Naive B cell (primary cell): Measurements from ENCODE around the gene BIRC7. TPM values are rescaled to one million over a fixed set of nuclear protein-coding genes. Genes with fewer than 3 reads are reported as not detected.

Experiments used
- ATAC-seq, 2 donors: fragments of 150-1000 bp; cut with Tn5 transposase; 2 replicates each; pipeline ENCODE4 v1.10.0; 2021; ENCODE audit warnings: low read depth in 2 of 2, mild to moderate bottlenecking in 2 of 2, moderate library complexity in 2 of 2
- DNase-seq: peaks from one replicate; pipeline ENCODE4 v3.0.0; 2022
- H3K27ac Mint-ChIP-seq, 6 donors: one replicate each; pipeline ENCODE4 v1.8.0; 2020 to 2022; ENCODE audit warnings: mild to moderate bottlenecking in 6 of 6, mixed read lengths in 6 of 6, moderate library complexity in 5 of 6, inconsistent platforms in 2 of 6
- H3K27me3 Mint-ChIP-seq, 3 donors: one replicate each; pipeline ENCODE4 v1.8.0; 2021 to 2022; ENCODE audit warnings: mixed read lengths in 3 of 3, mild to moderate bottlenecking in 1 of 3
- H3K36me3 Mint-ChIP-seq, 2 donors: one replicate each; pipeline ENCODE4 v1.8.0; 2020 to 2022; ENCODE audit warnings: mixed read lengths in 2 of 2, inconsistent platforms in 1 of 2, mild to moderate bottlenecking in 1 of 2
- H3K4me1 Mint-ChIP-seq, 3 donors: one replicate each; pipeline ENCODE4 v1.8.0; 2020 to 2022; ENCODE audit warnings: mixed read lengths in 3 of 3, inconsistent platforms in 1 of 3, mild to moderate bottlenecking in 1 of 3, moderate library complexity in 1 of 3
- H3K4me3 Mint-ChIP-seq, 8 donors: one replicate each; pipeline ENCODE4 v1.8.0; 2020 to 2022; ENCODE audit warnings: mild to moderate bottlenecking in 8 of 8, mixed read lengths in 8 of 8, moderate library complexity in 8 of 8, inconsistent platforms in 2 of 8
- H3K9me3 Mint-ChIP-seq, 7 donors: one replicate each; pipeline ENCODE4 v1.8.0; 2020 to 2022; ENCODE audit warnings: mixed read lengths in 7 of 7, mild to moderate bottlenecking in 5 of 7, inconsistent platforms in 2 of 7, moderate library complexity in 1 of 7
- polyA plus RNA-seq, 6 donors: library from polyadenylated mRNA; unstranded; fragments of 300-500 nt; fragmentation: Illumina TruSeq; gene quantifications; one replicate each; pipeline ENCODE4 v1.2.3, GENCODE V29; 2021; ENCODE audit warnings: low read depth in 6 of 6

BIRC7 gene
- polyA plus RNA-seq, 6 donors from 2014 or later = not detected

GRCh38 chr20:63194797-63195173, 40.9 kb upstream of the BIRC7 start:
- Mint-ChIP-seq H3K9me3 (no peaks in the 10 kb centered on the region), H3K36me3 (peaks cover 0 to 3% of the 10 kb centered on the region in 2 donors), H3K27ac (peak overlapping the region in 1 of 6 donors; percentile 13), H3K4me1 (peaks cover 3 to 7% (median 6%) of the 10 kb centered on the region in 3 donors), H3K27me3 (no peaks in the 10 kb centered on the region), H3K4me3 (no peak overlapping the region)
- no peak for DNase-seq
- ATAC-seq = no peak

- Mint-ChIP-seq H3K4me3 (no peak overlapping the region), H3K27ac (no peak overlapping the region), H3K27me3 (no peaks in the 10 kb centered on the region), H3K4me1 (peaks cover 3 to 7% (median 6%) of the 10 kb centered on the region in 3 donors), H3K36me3 (peaks cover 0 to 3% of the 10 kb centered on the region in 2 donors), H3K9me3 (no peaks in the 10 kb centered on the region)
- DNase-seq (no peak), ATAC-seq (no peak)
These were observed 38.8 kb upstream of the BIRC7 start for GRCh38 chr20:63196768-63197470.

DNA sequence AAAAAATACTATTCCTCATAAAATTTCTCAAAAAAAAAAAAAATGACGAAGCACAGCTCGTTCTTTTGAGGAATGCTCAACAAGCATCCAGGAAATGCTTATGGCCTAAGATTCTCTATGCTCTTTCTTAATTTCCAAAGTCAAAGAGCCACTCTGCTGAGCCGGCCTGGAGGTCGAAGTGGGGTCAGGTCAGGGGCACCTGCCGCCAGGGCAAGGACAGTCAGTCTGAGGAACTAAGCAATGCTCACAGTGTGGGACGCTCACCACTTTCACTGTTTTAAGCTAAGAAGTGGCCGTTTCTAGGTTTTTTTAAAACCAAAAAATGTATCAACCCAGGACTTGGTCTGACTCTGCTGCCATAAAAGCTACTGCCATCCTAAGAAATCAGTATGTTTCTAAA, 37.1 kb upstream of the BIRC7 start:
- ATAC-seq (no peak), DNase-seq (no peak)
- H3K27me3 Mint-ChIP-seq = no peaks in the 10 kb centered on the region
- H3K4me3 Mint-ChIP-seq = no peak overlapping the region
- peaks cover 3 to 10% (median 6%) of the 10 kb centered on the region in 3 donors for H3K4me1 Mint-ChIP-seq
- no peaks in the 10 kb centered on the region for H3K9me3 Mint-ChIP-seq
- peak overlapping the region in 2 of 6 donors; percentile 36 to 61 for H3K27ac Mint-ChIP-seq
- H3K36me3 Mint-ChIP-seq = peaks cover 0 to 3% of the 10 kb centered on the region in 2 donors

- Mint-ChIP-seq H3K4me1 (peaks cover 8 to 23% (median 20%) of the 10 kb centered on the region in 3 donors), H3K27me3 (no peaks in the 10 kb centered on the region), H3K9me3 (no peaks in the 10 kb centered on the region), H3K36me3 (peaks cover 5 to 6% of the 10 kb centered on the region in 2 donors), H3K27ac (no peak overlapping the region), H3K4me3 (no peak overlapping the region)
- ATAC-seq (no peak), DNase-seq (no peak)
These were observed 33.7 kb upstream of the BIRC7 start for GRCh38 chr20:63202021-63202420.

GRCh38 chr20:63202811-63203526, 32.7 kb upstream of the BIRC7 start:
- Mint-ChIP-seq H3K36me3 (peaks cover 5 to 6% of the 10 kb centered on the region in 2 donors), H3K4me1 (peaks cover 8 to 25% (median 18%) of the 10 kb centered on the region in 3 donors), H3K4me3 (no peak overlapping the region), H3K9me3 (no peaks in the 10 kb centered on the region), H3K27me3 (no peaks in the 10 kb centered on the region), H3K27ac (peak overlapping the region in 1 of 6 donors; percentile 56)
- ATAC-seq (no peak), DNase-seq (no peak)

- ATAC-seq (no peak), DNase-seq (no peak)
- Mint-ChIP-seq H3K9me3 (no peaks in the 10 kb centered on the region), H3K36me3 (peaks cover 5 to 6% of the 10 kb centered on the region in 2 donors), H3K4me3 (no peak overlapping the region), H3K4me1 (peaks cover 8 to 20% (median 20%) of the 10 kb centered on the region in 3 donors), H3K27me3 (no peaks in the 10 kb centered on the region), H3K27ac (peak overlapping the region in 1 of 6 donors; percentile 85)
These were observed 31.3 kb upstream of the BIRC7 start for GRCh38 chr20:63204362-63204761.

- H3K36me3 Mint-ChIP-seq = peaks cover 5 to 6% of the 10 kb centered on the region in 2 donors
- H3K4me3 Mint-ChIP-seq = no peak overlapping the region
- no peaks in the 10 kb centered on the region for H3K9me3 Mint-ChIP-seq
- H3K27ac Mint-ChIP-seq = no peak overlapping the region
- DNase-seq = no peak
- H3K27me3 Mint-ChIP-seq = no peaks in the 10 kb centered on the region
- ATAC-seq = no peak
- peaks cover 12 to 35% (median 24%) of the 10 kb centered on the region in 3 donors for H3K4me1 Mint-ChIP-seq
These were observed 29.8 kb upstream of the BIRC7 start for GRCh38 chr20:63205896-63206295.

DNA sequence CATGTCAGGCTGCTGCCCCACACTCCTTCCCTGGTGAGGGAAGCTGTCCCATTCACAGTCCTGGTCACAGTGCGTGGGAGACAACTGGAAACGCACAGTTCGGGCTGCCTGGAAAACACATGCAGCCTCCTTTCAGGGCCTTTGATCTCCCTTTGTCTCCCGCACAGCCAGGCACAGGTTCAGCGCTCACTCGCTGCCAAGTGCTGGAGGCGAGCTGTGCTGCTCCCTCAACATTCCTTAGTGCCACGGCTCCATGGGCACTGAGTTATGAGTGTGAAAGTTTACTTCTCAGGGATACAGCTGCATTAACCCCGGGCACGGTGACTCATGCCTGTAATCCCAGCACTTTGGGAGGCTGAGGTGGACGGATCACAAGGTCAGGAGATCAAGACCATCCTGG, 28.8 kb upstream of the BIRC7 start:
- ATAC-seq (no peak), DNase-seq (no peak)
- Mint-ChIP-seq H3K27ac (no peak overlapping the region), H3K4me3 (no peak overlapping the region), H3K4me1 (peaks cover 16 to 43% (median 32%) of the 10 kb centered on the region in 3 donors), H3K36me3 (peaks cover 5 to 6% of the 10 kb centered on the region in 2 donors), H3K9me3 (no peaks in the 10 kb centered on the region), H3K27me3 (no peaks in the 10 kb centered on the region)

GRCh38 chr20:63208346-63208909, 27.3 kb upstream of the BIRC7 start:
- no peak overlapping the region for H3K4me3 Mint-ChIP-seq
- peaks cover 21 to 54% (median 44%) of the 10 kb centered on the region in 3 donors for H3K4me1 Mint-ChIP-seq
- ATAC-seq (no peak), DNase-seq (no peak)
- H3K27me3 Mint-ChIP-seq = no peaks in the 10 kb centered on the region
- H3K36me3 Mint-ChIP-seq = peaks cover 5 to 7% of the 10 kb centered on the region in 2 donors
- H3K9me3 Mint-ChIP-seq = no peaks in the 10 kb centered on the region
- H3K27ac Mint-ChIP-seq = peak overlapping the region in 1 of 6 donors; percentile 21

GRCh38 chr20:63210011-63210605, 25.6 kb upstream of the BIRC7 start:
- H3K4me3 Mint-ChIP-seq = peak overlapping the region in 1 of 8 donors; percentile 18

DNA sequence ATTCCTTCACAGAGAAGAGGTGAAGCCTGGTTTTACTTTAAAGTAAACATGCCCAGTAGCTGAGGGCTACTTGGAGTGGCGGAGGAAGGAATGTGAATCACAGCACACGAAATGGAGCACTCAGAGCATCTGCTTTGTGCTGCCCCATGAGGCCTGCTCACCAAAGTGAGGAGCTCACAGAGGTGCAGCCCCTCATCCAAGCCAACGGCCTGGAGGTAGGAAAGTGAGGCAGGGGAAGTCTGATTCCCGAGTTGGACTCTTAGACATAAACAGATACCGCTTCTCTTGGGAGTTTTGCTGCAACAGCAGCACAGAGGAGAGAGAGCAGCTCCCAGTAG, 23.3 kb upstream of the BIRC7 start:
- Mint-ChIP-seq H3K9me3 (no peaks in the 10 kb centered on the region), H3K4me1 (peaks cover 35 to 60% (median 58%) of the 10 kb centered on the region in 3 donors), H3K36me3 (peaks cover 0 to 7% of the 10 kb centered on the region in 2 donors), H3K4me3 (peak overlapping the region in 1 of 8 donors; percentile 79), H3K27ac (peak overlapping the region in 1 of 6 donors; percentile 26), H3K27me3 (no peaks in the 10 kb centered on the region)
- ATAC-seq (no peak), DNase-seq (no peak)

More at GRCh38 chr20:63210011-63210605, 25.6 kb upstream of the BIRC7 start:
- H3K4me1 Mint-ChIP-seq = peaks cover 31 to 69% (median 59%) of the 10 kb centered on the region in 3 donors
- ATAC-seq (no peak), DNase-seq (no peak)
- peak overlapping the region in 1 of 6 donors; percentile 15 for H3K27ac Mint-ChIP-seq
- H3K27me3 Mint-ChIP-seq = no peaks in the 10 kb centered on the region
- H3K36me3 Mint-ChIP-seq = peaks cover 5 to 7% of the 10 kb centered on the region in 2 donors
- H3K9me3 Mint-ChIP-seq = no peaks in the 10 kb centered on the region

- DNase-seq (no peak), ATAC-seq (no peak)
- peak overlapping the region in 1 of 6 donors; percentile 67 for H3K27ac Mint-ChIP-seq
- H3K27me3 Mint-ChIP-seq = no peaks in the 10 kb centered on the region
- H3K9me3 Mint-ChIP-seq = no peaks in the 10 kb centered on the region
- peak overlapping the region in 2 of 8 donors; percentile 32 to 79 for H3K4me3 Mint-ChIP-seq
- peaks cover 0 to 7% of the 10 kb centered on the region in 2 donors for H3K36me3 Mint-ChIP-seq
- peaks cover 35 to 60% (median 55%) of the 10 kb centered on the region in 3 donors for H3K4me1 Mint-ChIP-seq
These were observed 22.9 kb upstream of the BIRC7 start for GRCh38 chr20:63212792-63213191.

- H3K27me3 Mint-ChIP-seq = no peaks in the 10 kb centered on the region
- no peaks in the 10 kb centered on the region for H3K9me3 Mint-ChIP-seq
- H3K4me1 Mint-ChIP-seq = peaks cover 35 to 57% (median 52%) of the 10 kb centered on the region in 3 donors
- peak overlapping the region in 4 of 6 donors; percentile 33 to 95 (median 80) for H3K27ac Mint-ChIP-seq
- H3K36me3 Mint-ChIP-seq = peaks cover 0 to 7% of the 10 kb centered on the region in 2 donors
- ATAC-seq = no peak
- H3K4me3 Mint-ChIP-seq = peak overlapping the region; percentile 71 to 94 (median 89)
- DNase-seq = no peak
These were observed 21.2 kb upstream of the BIRC7 start for GRCh38 chr20:63214514-63214913.
